Activated CD4-positive, CD25-positive, alpha-beta regulatory T cell treated with anti-CD3 and anti-CD28 coated beads, Interleukin-2, amount 50 U/mL, for 24 hours (primary cell): Measurements from ENCODE around the gene INHBB.
"Not testable (repeated sequence)": the region's sequence is repeated elsewhere in the genome, so short reads cannot be mapped to it uniquely, and the experiment has no call there.

ENCODE experiments used
- ATAC-seq, 2 donors: fragments of 150-1000 bp; cut with Tn5 transposase; one replicate each; pipeline ENCODE4 v1.10.0; 2021; ENCODE audit warnings: mild to moderate bottlenecking in 1 of 2, moderate library complexity in 1 of 2

Gene INHBB

DNA sequence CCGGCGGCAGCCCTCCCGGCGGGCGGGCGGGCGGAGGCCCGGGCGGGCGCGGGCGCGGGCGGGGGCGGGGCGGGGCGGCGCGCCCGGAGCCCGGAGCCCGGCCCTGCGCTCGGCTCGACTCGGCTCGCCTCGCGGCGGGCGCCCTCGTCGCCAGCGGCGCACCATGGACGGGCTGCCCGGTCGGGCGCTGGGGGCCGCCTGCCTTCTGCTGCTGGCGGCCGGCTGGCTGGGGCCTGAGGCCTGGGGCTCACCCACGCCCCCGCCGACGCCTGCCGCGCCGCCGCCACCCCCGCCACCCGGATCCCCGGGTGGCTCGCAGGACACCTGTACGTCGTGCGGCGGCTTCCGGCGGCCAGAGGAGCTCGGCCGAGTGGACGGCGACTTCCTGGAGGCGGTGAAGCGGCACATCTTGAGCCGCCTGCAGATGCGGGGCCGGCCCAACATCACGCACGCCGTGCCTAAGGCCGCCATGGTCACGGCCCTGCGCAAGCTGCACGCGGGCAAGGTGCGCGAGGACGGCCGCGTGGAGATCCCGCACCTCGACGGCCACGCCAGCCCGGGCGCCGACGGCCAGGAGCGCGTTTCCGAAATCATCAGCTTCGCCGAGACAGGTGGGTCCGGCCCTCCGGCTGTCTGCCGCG is at the start of gene INHBB:
Gene INHBB, plus strand, starts transcription at position 111 of the 641 bp plus-strand sequence. Its CDS starts 53 bp downstream, at position 164.
- no peak for ATAC-seq

DNA sequence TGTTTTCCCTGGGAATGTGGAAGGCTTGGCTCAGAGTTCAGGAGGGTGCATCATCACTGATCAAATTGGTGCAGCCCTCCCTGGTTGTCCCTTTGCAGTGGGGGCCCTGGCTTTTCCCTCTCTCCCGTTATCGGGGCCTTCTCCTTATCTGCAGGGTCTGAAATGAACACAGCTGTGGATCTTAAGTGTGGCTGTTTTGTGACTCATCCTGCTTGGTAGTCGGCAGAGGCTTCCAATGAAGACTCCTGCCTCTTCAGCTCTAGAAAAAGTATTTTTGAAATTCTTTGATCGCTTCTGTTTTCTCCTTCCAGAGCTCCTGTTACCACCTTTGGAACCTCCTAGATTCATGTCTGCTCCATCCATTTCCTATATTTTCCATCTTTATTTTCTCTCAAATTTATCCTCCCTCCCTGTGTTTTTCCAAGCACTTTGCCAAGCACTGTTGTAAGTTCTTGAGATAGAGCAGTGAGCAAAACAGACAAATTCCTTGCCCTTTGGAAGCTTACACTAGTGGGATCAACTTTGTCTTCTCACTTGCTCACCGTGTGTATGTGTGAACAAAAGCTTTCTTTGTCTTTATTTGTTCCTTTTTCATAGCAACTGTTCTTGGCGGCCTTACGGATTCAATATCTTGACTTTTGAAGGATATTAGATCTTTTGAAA is 47.6 kb upstream of the INHBB start:
- ATAC-seq: no peak

DNA sequence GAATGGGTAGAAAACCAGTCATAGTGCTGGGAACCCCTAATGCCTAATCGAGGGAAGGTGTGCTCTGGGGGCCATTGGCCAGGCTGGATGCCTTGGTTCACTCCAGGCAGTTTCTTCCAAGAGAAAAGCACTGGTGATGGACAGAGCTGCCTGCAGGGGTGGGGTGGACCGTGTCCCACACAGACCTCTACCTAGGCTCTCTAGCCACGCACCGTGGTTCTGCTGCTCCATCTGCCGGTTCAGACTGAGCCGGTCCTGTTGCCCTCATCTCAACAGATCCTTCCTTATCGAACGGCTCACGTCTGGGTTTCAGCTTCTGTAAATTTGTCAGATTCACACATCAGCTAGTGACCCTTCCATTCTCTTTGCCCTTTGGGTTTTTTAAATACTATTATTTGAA is 46.9 kb upstream of the INHBB start:
- no peak for ATAC-seq

DNA sequence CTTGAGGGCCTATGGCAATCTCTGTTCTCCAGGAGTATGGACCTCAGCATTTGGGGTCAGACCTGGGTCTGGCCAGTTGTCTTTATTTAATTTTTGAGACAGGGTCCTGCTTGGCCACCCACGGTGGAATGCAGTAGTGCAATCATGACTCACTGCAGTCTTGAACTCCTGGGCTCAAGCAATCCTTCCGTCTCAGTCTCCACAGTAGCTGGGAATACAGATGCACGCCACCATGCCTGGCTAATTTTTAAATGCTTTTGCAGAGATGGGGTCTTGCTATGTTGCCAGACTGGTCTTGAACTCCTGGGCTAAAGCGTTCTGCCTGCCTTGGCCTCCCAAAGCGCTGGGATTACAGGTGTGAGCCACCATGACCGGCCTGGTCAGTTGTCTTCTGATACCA is 46.4 kb upstream of the INHBB start:
- no peak for ATAC-seq

DNA sequence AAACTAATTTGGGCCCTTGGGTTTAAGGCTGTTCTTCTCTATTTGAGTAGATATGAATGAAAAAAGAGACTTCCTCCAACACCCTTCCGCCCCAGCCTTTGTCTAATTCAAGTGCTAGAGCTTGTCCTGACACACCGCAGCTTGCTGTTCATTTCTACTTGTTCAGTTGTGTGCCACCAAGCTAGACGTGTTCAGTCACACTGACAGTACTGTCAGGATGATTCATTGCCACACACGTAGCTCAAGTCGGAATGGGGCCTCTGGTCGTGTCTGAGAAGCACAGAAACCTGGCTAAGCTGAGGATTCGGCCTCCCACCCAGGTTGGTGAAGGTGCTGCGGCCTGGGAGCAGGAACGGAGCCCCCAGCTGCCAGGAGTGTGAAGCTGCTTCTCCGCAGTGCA is 45.6 kb upstream of the INHBB start:
- no peak for ATAC-seq

DNA sequence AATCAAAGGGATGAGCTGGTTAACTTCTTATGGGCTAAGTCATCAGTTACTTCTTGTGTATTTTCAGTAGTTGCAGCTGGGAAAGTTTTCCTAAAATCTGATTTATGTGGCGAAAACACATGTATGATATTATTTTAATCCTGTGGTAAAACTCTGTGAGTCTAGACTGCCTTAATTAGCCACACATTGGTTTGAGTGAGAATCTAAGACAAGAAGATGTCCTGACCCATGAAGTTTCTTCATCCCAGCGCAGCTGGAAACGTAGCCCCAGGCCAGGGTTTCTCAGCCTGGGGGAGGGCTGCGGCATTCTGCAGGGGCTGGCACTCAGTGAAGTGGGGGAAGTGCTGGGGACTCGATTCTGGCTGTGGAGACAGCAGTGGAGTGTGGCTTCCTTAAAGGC is 44.7 kb upstream of the INHBB start:
- no peak for ATAC-seq

DNA sequence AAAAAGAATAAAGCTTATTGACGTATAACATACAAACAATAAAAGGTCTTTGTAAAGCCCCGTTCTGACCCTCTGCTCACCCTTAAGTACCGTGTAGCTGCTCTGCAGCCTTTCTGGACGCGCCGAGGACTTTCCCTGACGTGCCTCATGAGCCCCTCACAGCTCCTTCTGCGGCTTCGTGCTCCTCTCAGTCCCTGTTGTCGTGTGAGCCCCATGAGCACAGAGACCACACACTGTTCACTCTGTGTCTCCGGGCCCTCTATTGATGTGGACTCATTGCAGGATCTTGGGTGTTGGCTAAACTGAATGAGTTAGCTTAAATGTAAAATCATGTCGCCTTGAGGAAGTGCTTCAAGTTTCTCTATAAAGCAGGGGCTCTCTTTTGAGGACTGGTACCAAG is 43.6 kb upstream of the INHBB start:
- ATAC-seq: no peak

DNA sequence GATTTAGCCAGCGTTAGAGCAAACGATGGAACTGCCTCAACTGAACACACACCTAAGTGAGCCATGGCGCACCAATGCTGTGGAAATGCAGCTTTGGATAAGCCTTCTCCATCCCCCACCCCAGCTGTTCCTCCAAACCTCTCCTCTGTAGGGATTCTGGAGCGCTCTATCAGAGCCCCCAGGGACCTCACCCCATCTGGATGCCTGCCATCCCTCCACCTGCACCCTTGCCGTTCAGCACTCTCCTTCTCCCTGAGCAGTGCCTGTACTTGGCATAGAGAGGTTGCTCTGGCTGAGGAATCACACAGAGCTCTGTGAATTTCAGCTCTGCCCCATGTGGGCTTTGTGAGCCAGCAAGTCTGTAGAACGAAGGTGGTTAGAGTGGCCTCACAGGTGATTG is 42.8 kb upstream of the INHBB start:
- no peak for ATAC-seq

DNA sequence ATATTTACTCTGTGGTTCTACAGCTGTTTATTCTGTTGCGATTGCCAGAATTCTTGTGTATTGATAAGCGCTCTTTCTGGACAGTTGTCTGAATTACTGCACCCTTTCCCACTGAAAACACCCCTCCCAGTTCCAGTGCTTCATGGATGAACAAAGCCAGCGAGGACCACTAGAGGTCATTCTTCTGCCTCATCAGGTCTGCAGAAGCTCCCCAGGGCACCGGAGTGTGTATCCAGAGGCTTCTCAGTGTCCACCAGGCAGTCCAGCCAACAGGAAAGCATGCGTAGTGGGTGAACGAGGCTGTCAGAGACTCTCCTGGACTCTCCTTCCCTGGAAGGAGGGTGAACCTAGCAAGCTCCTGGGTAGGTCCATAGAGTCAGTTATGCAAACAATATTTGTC is 40.6 kb upstream of the INHBB start:
- no peak for ATAC-seq

DNA sequence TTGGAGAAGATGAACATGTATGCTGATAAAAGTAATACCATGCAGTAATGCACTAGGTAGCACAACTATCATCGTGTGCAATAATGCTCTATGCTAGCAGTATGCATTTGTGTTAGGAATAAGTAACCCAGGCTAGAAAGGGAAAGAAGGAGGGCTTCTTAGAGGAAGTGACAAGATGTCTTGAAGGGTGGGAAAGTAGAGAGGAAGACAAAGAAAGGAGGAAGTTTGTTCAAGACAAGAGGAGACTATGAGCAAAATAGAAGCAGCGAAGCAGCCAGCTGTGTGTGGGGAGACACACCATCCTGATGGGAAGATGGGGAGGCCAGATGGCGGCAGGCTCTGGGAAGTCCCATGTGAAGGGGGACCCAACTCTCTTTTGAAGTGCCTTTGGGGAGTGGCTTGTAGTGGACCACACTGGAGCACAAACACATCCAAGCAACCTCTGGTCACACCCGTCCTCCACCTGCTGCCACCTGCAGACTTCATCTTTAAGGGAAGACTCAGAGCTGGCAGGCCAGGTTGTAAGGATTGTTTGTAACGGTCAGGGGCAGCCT is 39.9 kb upstream of the INHBB start:
- ATAC-seq: no peak

DNA sequence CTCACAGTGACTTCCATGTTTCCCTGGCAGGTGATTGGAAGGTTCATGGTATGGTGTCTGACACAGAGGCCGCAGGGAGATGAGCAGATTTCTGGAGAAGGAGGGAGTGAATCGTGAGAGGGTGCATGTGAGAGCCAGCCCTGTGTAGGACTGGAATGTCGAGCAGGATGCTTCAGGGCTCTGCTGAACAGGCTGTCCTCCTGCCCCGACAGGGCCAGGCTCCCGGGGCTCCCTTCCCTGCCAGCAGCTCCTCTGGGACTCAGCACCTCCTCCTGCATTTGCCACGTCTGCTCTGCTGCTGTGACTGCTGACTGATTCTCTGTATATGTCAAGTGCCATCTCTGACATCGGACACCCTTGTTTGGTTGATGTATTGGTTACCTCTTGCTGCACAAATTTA is 38.5 kb upstream of the INHBB start:
- ATAC-seq: no peak

DNA sequence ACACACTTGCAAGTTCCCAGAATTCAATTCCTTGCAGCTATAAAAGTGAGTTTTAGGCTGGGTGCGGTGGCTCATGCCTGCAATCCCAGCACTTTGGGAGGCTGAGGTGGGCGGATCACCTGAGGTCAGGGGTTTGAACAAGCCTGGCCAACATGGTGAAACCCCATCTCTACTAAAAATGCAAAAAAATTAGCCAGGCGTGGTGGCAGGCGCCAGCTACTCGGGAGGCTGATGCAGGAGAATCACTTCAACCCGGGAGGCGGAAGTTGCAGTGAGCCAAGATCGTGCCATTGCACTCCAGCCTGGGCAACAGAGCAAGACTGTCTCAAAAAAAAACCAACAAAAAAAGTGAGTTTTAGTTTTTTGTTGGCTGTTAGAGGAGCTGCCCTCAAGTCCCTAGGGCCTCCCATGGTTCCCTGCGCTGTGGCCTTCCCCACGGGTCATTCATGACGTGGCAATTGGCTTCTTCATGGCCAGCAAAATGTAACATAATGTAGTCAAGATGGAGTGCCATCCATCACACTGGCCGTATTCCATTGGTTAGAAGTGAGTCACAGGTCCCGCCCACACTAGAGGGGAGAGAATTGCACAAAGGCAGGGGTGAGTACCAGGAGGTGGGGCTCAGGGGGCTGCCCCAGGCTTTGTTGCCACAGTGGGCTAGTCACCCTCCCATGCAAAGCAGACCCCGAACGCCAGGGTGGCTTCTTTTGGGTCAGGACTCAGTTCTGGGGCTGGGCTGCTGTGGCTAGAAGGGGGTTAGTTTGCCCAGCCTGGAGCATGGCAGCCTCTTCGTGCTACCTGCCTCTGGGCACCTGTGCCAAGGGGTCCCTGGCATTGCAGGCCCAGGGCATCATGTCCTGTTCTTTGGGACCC is 37.7 kb upstream of the INHBB start:
- ATAC-seq: peak in 1 of 2 donors; percentile 40

DNA sequence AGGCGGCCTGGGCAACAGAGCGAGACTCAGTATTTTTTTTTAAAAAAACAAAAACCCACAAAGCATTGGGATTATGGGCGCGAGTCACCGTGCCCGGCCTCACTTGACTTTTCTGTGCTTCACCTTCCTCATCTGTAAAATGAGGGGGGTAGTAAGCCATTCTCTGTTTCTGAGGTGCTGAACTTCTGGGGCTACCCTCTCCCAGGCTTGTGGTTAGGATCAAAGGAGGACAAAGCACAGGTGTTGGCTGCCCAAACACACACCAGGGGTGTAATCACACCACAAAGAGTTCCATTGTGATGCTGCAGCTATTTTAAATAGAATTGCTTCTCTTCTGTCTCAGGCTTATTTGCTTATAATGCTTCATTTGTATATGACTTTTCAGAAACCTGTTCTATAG is 35.8 kb upstream of the INHBB start:
- no peak for ATAC-seq

DNA sequence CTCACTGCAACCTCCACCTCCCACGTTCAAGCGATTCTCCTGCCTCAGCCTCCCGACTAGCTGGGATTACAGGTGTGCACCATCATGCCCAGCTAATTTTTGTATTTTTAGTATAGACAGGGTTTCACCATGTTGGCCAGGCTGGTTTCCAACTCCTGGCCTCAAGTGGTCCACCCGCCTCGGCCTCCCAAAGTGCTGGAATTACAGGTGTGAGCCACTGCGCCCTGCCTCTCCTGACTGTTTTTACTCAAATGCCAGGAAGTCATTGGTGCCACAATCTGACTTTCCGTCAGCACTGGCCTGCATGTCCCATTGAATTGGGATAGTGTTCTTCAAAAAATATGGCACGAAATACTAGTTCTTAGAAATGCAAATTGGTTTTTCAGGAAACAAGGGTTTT is 35.1 kb upstream of the INHBB start:
- not testable (repeated sequence) for ATAC-seq

DNA sequence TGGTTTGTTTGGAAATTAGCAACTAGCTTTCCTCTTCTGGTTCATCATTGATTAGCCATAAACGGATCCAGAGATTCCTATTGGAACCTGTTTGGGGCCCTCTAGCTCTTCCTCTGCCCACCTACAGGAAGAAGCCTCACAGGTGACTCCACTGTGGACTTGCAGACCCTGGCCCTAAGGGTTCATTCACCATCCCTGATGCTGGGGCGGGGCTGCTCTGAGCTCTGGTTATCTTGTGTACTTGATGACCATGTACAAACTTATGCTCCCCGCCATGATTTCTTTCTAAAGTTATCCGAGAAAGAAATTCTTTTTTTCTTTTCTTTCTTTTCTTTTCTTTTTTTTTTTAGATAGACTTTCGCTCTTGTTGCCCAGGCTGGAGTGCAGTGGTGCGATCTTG is 33.9 kb upstream of the INHBB start:
- no peak for ATAC-seq

DNA sequence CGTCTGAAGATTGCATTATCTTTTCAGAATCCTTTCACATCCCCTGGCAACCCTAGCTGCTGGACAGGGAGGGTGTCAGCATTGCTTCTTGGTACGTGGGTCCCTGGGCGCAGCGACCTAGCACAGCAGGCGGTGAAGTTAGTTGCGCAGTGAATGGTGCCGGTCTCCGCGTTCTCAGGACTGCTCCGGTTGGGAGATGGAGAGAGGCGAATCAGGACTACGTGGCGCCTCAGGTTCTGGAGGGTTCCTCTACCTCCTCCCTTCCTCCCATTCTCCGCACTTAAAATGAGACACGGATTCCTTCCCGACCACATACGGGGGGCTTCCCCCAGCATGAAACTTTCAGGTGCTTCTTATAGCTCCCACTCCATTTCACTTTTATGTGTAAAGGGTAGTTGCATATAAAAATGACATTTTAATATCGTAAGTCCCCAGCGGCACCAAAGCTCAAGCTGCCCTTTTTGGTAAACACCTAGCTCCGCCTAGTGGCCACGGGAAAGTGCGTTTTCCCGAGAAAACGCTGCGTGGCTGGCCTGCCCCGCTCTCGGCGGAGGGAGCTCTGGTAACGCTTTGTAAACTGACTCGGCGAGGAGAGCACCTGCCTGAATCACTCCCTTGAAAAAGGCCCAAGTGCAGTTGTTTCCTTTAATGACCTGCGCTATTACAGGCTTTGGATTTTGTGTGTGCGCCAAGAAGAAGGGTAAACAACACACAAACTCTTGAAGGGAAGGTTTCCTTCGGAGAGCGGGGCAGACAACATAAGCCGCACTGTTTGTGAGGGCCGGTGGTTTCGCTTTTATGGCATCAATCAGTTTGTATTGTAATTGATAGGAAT is 32.9 kb upstream of the INHBB start:
- ATAC-seq: peak; percentile 52 to 61

DNA sequence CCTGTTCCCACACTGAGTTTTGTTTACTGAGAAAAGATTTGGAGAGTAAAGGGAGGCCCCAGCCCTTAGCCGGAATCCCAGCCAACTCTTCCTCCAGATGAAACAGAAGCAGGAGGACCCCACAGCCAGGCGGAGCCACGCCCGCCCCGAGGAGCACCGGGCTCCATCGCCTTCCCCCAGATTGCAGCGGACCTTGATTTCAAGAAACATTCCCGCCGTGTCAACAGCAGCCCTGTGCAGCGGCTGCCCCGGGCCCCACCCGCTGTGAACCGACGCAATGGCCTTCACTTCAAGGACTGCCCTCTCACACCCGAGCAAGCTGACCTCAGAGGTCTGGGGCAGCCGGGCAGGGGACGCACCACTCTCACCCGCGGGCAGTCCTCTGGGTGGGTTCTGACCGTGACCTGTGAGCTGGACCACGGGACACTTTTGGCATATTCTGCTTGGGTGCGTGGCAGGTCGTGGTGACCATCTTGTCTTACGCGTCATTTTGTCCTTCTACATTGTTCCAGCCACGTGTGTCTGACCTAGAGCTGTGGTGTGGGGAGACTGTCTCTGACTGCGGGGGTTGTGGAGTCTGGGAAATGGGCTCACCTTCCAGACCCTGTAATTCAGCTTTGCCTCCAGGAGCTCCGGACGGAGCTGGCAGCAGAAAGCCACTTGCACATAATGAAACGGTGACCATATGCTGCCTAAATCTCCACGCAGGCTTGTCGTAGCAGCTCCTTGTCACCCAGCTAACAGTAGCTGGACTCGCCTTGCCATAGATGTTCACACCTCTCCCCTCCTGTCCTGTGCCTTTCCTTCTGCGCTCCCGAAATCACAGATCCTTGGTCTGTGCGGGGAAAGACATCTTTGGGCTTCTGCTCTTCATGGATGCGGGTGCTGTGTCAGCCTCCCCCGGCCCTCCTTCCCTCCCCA is 32.0 kb upstream of the INHBB start:
- no peak for ATAC-seq

DNA sequence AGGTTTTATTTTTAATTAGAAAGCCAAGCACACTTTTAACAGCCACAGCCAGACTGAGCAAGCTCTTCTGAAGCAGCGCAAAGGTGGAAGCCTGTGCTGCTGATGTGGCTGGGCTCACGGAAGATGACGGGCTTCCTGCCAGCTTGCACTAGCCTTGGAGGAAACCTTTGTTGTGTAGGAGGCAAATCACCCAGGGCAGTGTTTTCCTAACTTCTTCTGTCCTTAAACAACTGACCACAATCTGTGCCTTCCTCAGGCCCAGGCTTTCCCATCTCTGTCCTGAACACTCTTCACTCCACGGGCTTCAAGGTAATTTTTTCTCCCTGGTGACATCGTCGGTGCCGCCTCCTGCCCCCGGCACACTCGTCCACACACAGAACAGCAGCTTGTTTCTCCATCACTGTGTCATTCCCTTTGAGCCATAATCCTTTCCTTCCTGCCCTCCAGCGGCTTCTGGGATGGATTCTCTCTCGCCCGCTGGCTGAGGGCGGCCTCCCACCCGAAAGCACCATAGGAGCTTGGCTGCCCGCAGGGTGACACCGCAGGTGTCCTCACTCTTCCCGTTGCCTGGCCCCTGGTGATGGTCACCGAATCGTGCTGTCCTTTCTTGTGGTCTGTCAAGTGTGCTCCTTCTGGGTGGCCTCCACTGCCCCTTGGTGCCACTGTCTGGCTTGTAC is 31.1 kb upstream of the INHBB start:
- ATAC-seq: no peak

DNA sequence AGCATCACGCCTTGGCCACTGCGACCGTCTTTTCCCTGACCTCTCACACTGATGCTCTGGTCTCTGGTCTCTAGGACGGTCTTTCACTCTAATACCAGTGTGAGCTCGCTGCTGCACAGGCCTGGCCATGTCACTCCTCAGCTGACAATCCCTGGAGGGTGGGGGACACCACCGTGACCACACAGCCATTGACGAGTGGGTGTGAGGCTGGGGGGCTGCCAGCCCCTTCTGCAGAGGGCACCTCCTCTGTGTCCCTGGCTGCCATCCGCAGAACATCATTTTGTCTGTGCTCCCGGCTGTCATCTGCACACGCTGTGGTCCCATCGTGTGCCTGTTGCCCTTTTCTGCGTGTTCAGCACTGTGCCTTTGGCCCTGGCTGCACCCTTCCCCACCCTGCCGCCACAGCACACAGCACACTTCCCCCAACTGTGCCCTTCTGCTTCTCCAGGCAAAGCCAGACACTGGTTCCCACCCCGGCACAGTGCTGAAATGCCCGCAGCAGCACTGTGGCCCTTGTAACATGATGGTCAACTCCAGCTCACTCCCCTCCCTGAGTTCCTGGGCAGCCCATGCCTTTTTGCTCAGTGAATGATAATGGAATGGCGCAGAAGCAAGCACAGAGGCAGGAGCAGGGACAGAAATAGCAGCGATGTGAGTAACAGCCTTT is 30.4 kb upstream of the INHBB start:
- no peak for ATAC-seq

DNA sequence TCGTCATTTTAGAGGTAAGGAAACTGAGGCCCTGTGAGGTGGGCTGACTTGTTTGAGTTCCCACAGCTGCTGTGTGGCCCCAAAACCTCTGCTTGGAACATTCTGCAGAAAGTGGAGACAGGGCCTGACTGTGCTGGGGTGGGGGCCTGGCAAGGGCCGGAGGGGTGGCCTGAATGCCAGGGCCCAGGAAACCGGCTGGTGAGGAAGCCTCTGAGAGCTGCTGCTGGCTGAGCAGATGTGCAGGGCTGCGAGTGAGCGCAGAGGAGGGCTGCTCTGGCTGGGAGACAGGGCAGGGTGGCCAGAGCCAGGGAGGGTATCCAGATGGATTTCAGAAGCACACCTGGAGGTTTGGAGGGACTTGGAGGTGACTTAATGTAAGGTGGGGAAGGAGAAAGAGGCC is 29.9 kb upstream of the INHBB start:
- no peak for ATAC-seq
